BLaER1 treated with 17β-estradiol and CSF1 and Interleukin-3, amounts not matched to agents 10 nM and 100 nM (cell line): Measurements from ENCODE around the gene ANKRD44.

Experiments used
- H3K27ac ChIP-seq, 11 experiments: shearing (Covaris generic); formaldehyde crosslinking; 2 replicates each; pipeline ENCODE4 v1.8.1; 2022
- H3K27me3 ChIP-seq, 11 experiments: shearing (Covaris generic); formaldehyde crosslinking; 2 replicates each; pipeline ENCODE4 v1.8.1; 2022
- H3K36me3 ChIP-seq, 11 experiments: shearing (Covaris generic); formaldehyde crosslinking; 2 replicates each; pipeline ENCODE4 v1.8.1; 2022
- H3K4me1 ChIP-seq, 10 experiments: shearing (Covaris generic); formaldehyde crosslinking; 2 replicates each; pipeline ENCODE4 v1.8.1; 2022
- H3K4me2 ChIP-seq, 11 experiments: shearing (Covaris generic); formaldehyde crosslinking; 2 replicates each; pipeline ENCODE4 v1.8.1; 2022
- H3K4me3 ChIP-seq, 10 experiments: shearing (Covaris generic); formaldehyde crosslinking; 2 replicates each; pipeline ENCODE4 v1.8.1; 2022
- H3K9ac ChIP-seq, 11 experiments: shearing (Covaris generic); formaldehyde crosslinking; 2 replicates each; pipeline ENCODE4 v1.8.1; 2022
- H3K9me3 ChIP-seq, 11 experiments: shearing (Covaris generic); formaldehyde crosslinking; replicated peaks in 1 of 11; 2 replicates each; pipeline ENCODE4 v1.8.1; 2022
- H4K20me1 ChIP-seq, 11 experiments: shearing (Covaris generic); formaldehyde crosslinking; 2 replicates each; pipeline ENCODE4 v1.8.1; 2022
- Cebpa-rat ChIP-seq, 11 experiments: shearing (Covaris generic); IDR thresholded peaks; 2 replicates each; pipeline ENCODE4 v1.8.1; 2022

Gene ANKRD44

DNA sequence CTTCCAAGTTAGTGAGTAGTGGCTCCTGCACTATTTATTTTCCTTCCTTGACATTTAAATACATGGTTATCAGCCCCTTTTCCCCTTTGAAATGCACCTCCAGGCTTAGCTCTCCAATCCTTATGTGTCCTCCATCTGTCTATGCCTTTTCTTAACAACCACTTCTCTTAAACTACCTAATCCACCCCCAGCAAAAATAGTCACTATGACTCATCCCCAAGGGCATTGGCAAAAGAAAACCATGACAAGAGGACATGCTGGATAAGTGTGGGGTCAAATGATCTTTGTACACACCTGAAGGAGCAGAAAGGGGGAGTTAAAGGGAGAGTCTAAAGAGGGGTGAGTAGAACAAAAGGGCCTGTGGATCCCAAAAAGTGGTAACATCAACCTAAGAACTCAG is 127.2 kb downstream of the ANKRD44 start:
- Histone ChIP-seq H3K36me3 (peaks cover 0 to 75% (median 0%) of the 10 kb centered on the region in 11 experiments; a peak in 9 of 22 replicates), H3K4me1 (peaks cover 0 to 24% (median 0%) of the 10 kb centered on the region in 10 experiments; a peak in 6 of 20 replicates), H3K4me2 (peak overlapping the region in 2 of 11 experiments; percentile 11 to 40; a peak in 1 of 22 replicates), H3K4me3 (no peak overlapping the region), H3K9ac (no peak overlapping the region), H3K9me3 (no peaks in the 10 kb centered on the region), H3K27ac (no peak overlapping the region), H3K27me3 (no peaks in the 10 kb centered on the region), H4K20me1 (peaks cover 0 to 52% (median 0%) of the 10 kb centered on the region in 11 experiments; a peak in 5 of 22 replicates)
- TF ChIP-seq Cebpa-rat (IDR thresholded peaks at IDR 0.05): no peak

- Histone ChIP-seq H3K9me3 (no peaks in the 10 kb centered on the region), H3K36me3 (peaks cover 0 to 75% (median 0%) of the 10 kb centered on the region in 11 experiments; a peak in 9 of 22 replicates), H3K27ac (no peak overlapping the region), H3K4me2 (peak overlapping the region in 1 of 11 experiments; percentile 40; a peak in 1 of 22 replicates), H3K27me3 (no peaks in the 10 kb centered on the region), H3K9ac (no peak overlapping the region), H3K4me1 (peaks cover 0 to 20% (median 0%) of the 10 kb centered on the region in 10 experiments; a peak in 6 of 20 replicates), H3K4me3 (no peak overlapping the region), H4K20me1 (peaks cover 0 to 50% (median 0%) of the 10 kb centered on the region in 11 experiments; a peak in 5 of 22 replicates)
- no peak for TF ChIP-seq Cebpa-rat (IDR thresholded peaks at IDR 0.05)
Observed at GRCh38 chr2:197182668-197183067, 127.9 kb downstream of the ANKRD44 start.

- no peak overlapping the region for H3K27ac ChIP-seq
- H3K9ac ChIP-seq: no peak overlapping the region
- H3K4me2 ChIP-seq: no peak overlapping the region
- H4K20me1 ChIP-seq: peaks cover 0 to 50% (median 0%) of the 10 kb centered on the region in 11 experiments; a peak in 5 of 22 replicates
- no peak overlapping the region for H3K4me3 ChIP-seq
- H3K9me3 ChIP-seq: no peaks in the 10 kb centered on the region
- no peak for TF ChIP-seq Cebpa-rat (IDR thresholded peaks at IDR 0.05)
- peaks cover 0 to 70% (median 0%) of the 10 kb centered on the region in 11 experiments; a peak in 9 of 22 replicates for H3K36me3 ChIP-seq
- no peaks in the 10 kb centered on the region for H3K27me3 ChIP-seq
- H3K4me1 ChIP-seq: peaks cover 0 to 22% (median 0%) of the 10 kb centered on the region in 10 experiments; a peak in 6 of 20 replicates
Observed at GRCh38 chr2:197181491-197181890, 129.1 kb downstream of the ANKRD44 start.

GRCh38 chr2:197179744-197180498 is 130.7 kb downstream of the ANKRD44 start:
- Histone ChIP-seq H3K27ac (no peak overlapping the region), H3K4me3 (no peak overlapping the region), H4K20me1 (peaks cover 0 to 65% (median 0%) of the 10 kb centered on the region in 11 experiments; a peak in 5 of 22 replicates), H3K9me3 (no peaks in the 10 kb centered on the region), H3K4me2 (no peak overlapping the region), H3K4me1 (peaks cover 0 to 24% (median 0%) of the 10 kb centered on the region in 10 experiments; a peak in 6 of 20 replicates), H3K36me3 (peaks cover 0 to 59% (median 0%) of the 10 kb centered on the region in 11 experiments; a peak in 9 of 22 replicates), H3K9ac (no peak overlapping the region), H3K27me3 (no peaks in the 10 kb centered on the region)
- no peak for TF ChIP-seq Cebpa-rat (IDR thresholded peaks at IDR 0.05)

DNA sequence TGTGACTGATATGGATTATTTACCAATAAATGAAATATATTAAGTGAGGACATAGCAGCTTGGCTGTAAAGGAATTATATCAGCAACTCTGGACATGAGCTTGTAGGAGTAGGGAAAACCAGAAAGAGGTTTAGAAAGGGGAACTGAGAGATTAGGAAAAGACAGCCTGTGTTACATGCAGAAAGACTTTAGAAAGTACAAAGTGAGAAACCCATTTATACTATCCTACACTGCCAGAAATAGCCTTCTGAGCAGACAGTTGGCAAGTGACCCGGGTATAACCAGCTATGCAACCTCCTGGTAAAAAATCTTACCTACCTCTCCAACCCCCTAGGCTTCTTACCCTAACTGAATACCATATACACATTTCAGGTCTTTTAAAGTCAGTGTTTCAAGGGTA is 134.1 kb downstream of the ANKRD44 start:
- peaks cover 0 to 76% (median 0%) of the 10 kb centered on the region in 11 experiments; a peak in 5 of 22 replicates for H4K20me1 ChIP-seq
- no peaks in the 10 kb centered on the region for H3K9me3 ChIP-seq
- peak overlapping the region in 2 of 11 experiments; percentile 20; a peak in 2 of 22 replicates for H3K4me2 ChIP-seq
- H3K4me3 ChIP-seq: no peak overlapping the region
- H3K9ac ChIP-seq: no peak overlapping the region
- no peak overlapping the region for H3K27ac ChIP-seq
- peaks cover 0 to 12% (median under 1%) of the 10 kb centered on the region in 10 experiments; a peak in 7 of 20 replicates for H3K4me1 ChIP-seq
- no peaks in the 10 kb centered on the region for H3K27me3 ChIP-seq
- peaks cover 0 to 45% (median 0%) of the 10 kb centered on the region in 11 experiments; a peak in 5 of 22 replicates for H3K36me3 ChIP-seq
- TF ChIP-seq Cebpa-rat (IDR thresholded peaks at IDR 0.05): no peak

DNA sequence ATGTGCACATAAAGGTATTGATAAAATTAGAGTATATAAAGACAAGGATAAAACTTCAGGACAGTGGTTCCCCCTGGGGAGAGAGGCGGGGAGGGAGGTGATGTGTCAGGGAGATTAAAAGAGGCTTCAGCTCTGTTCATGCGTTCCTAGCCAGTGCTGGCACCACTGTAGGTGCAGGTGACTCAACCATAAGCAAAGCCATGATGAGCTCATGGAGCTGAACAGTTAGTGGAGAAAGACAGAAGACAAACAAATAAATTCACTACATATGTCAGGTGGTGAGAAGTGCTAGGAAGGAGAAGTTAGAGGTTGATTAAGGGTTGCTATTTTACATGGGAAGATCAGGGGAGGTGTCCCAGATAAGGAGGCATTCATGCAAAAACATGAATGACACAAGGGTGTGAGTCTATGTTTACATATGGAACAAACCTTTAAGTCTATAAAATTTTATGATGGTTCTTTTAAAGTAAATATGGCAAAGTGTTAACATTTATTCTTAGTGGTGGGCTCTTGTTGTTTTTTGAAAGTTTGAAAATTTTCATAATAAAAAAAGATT is 136.0 kb downstream of the ANKRD44 start:
- no peak overlapping the region for H3K4me2 ChIP-seq
- H4K20me1 ChIP-seq: peaks cover 0 to 76% (median 0%) of the 10 kb centered on the region in 11 experiments; a peak in 5 of 22 replicates
- peaks cover 0 to 31% (median 0%) of the 10 kb centered on the region in 11 experiments; a peak in 4 of 22 replicates for H3K36me3 ChIP-seq

GRCh38 chr2:197171582-197171981 is 139.0 kb downstream of the ANKRD44 start:
- Histone ChIP-seq H3K4me1 (peaks cover 0 to 15% (median 6%) of the 10 kb centered on the region in 10 experiments; a peak in 9 of 20 replicates), H3K4me2 (peak overlapping the region in 1 of 11 experiments; percentile 15; a peak in 2 of 22 replicates), H3K4me3 (no peak overlapping the region), H3K27ac (no peak overlapping the region), H4K20me1 (peaks cover 0 to 82% (median 0%) of the 10 kb centered on the region in 11 experiments; a peak in 5 of 22 replicates), H3K36me3 (peaks cover 0 to 27% (median 0%) of the 10 kb centered on the region in 11 experiments; a peak in 4 of 22 replicates), H3K27me3 (no peaks in the 10 kb centered on the region), H3K9me3 (no peaks in the 10 kb centered on the region), H3K9ac (no peak overlapping the region)
- no peak for TF ChIP-seq Cebpa-rat (IDR thresholded peaks at IDR 0.05)

More for the DNA sequence above, 136.0 kb downstream of the ANKRD44 start:
- no peaks in the 10 kb centered on the region for H3K9me3 ChIP-seq
- no peak overlapping the region for H3K9ac ChIP-seq
- H3K27me3 ChIP-seq: no peaks in the 10 kb centered on the region
- no peak for TF ChIP-seq Cebpa-rat (IDR thresholded peaks at IDR 0.05)
- H3K27ac ChIP-seq: no peak overlapping the region
- peaks cover 0 to 12% (median 6%) of the 10 kb centered on the region in 10 experiments; a peak in 9 of 20 replicates for H3K4me1 ChIP-seq
- H3K4me3 ChIP-seq: no peak overlapping the region

DNA sequence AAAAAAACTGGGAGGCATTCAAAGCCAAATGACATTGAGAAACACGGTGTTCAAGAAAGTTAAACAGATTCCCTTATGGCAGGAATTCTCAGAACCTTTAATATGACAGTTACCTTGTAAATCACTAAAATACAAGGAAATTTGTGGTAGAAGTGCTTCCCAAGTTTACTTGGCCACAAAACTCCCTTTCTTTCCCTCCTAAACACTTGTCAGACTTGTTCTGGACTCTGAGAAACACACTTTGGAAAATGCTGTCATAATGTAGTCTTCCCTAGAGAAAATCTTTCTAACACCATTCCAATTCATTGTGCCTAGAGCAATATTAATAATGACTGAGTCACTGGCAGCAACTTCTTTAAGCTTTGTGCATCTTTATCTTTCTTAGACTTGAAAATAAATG is 140.4 kb downstream of the ANKRD44 start:
- Histone ChIP-seq H3K9me3 (no peaks in the 10 kb centered on the region), H3K4me2 (no peak overlapping the region), H3K36me3 (peaks cover 0 to 29% (median 0%) of the 10 kb centered on the region in 11 experiments; a peak in 4 of 22 replicates), H3K27ac (no peak overlapping the region), H3K9ac (no peak overlapping the region), H3K27me3 (no peaks in the 10 kb centered on the region), H3K4me1 (peaks cover 0 to 13% (median 5%) of the 10 kb centered on the region in 10 experiments; a peak in 6 of 20 replicates), H4K20me1 (peaks cover 0 to 81% (median 0%) of the 10 kb centered on the region in 11 experiments; a peak in 4 of 22 replicates), H3K4me3 (no peak overlapping the region)
- no peak for TF ChIP-seq Cebpa-rat (IDR thresholded peaks at IDR 0.05)
